Omental fat pad (tissue), 4 donors: ENCODE results near the gene PLXNA4. TPM values are rescaled to one million over a fixed set of nuclear protein-coding genes. Genes with fewer than 3 reads are reported as not detected.

Experiments
- ATAC-seq: fragments of 150-250 bp; one replicate; pipeline ENCODE4 v1.9.1; 2016; ENCODE audit warnings: mild to moderate bottlenecking, moderate library complexity; ENCODE audit not compliant: low FRiP score
- DNase-seq: peaks from one replicate; pipeline ENCODE4 v3.0.0-alpha.2; 2019; ENCODE audit warnings: low spot score
- CTCF ChIP-seq, 3 donors: fragments of 450-650 bp; IDR thresholded peaks; one replicate each; pipeline ENCODE4 v1.5.1; 2016 to 2017; ENCODE audit warnings: antibody characterized with exemption in 3 of 3, mild to moderate bottlenecking in 3 of 3, moderate library complexity in 2 of 3
- total RNA-seq, 4 donors: library from RNA; depleted of rRNA; stranded (reverse); fragments of >200 nt; gene quantifications; one replicate each; pipeline ENCODE4 v1.1.0, GENCODE V29; 2016

PLXNA4 gene
- total RNA-seq, result 100 to 1,000 TPM in 1 of 4 donors, 10 to 100 TPM in 3; 31.4 to 111 (median 41.9) TPM

DNA sequence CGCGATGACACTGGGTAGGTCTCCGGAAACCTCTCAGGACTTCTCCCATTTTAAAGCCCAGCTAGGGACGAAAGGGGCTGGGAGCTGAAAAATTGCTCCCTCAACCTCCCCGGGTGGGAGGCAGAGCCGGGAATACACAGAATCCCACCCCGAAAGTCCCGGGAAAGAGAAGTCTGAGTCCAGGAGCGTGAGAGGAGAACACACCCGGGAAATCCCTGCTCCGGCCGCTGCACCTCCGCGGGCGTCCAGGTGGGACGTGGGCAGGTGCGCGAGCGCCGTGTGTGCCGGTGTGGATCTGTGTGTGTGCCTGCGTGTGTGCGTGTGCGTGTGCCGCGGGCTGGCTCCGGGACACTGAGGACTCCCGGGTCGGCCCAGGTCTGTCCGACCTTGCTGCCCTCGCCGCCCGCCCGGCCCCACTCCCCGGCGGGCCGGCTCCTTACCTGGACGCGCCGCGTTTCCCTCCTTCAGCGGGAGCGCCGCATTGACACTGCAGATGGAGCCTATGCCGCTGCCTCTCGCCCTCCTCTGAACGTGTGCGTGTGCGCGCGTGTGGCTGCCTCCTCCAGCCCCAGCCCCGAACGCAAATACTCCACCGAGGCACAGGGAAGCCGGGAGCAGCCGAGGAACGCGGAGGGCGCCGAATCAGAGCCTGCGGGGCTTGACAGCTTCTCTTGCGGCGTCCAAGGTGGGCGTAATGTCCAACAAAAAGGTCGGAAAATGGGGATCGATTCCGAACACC lies at the start of gene PLXNA4:
PLXNA4 (minus strand) TSS at position 489 of the 739 bp plus-strand sequence. CDS start 67,777 bp downstream, outside the sequence.
- ATAC-seq (no peak), DNase-seq (no peak)
- no peak for TF ChIP-seq CTCF (IDR thresholded peaks at IDR 0.05)

- TF ChIP-seq CTCF (IDR thresholded peaks at IDR 0.05), result no peak
- no peak for ATAC-seq
Measured at GRCh38 chr7:132625651-132626050, 49.4 kb upstream of the PLXNA4 start.

DNA sequence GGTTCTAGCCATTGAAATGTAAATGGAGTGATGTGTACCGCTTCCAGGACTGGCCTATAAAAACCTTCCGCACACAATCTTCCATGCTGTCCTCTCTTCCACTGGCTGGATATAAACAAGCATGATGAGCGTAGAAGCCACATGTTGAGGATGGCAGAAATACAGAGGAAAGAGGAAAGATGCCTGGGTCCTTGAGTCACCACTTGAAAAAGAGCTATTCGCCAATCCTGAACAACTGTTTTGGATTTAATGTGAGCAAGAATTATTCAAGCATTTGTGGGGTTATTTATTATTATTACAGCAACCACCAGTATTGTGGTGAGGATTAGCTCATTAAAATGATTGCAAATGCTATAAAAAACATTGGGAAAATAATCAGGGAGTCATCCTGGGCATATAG lies 45.8 kb upstream of the PLXNA4 start:
- ATAC-seq (no peak), DNase-seq (no peak)
- no peak for TF ChIP-seq CTCF (IDR thresholded peaks at IDR 0.05)

More at GRCh38 chr7:132625651-132626050, 49.4 kb upstream of the PLXNA4 start:
- no peak for DNase-seq

- ATAC-seq, result no peak
- no peak for DNase-seq
- TF ChIP-seq CTCF (IDR thresholded peaks at IDR 0.05), result no peak
Measured at GRCh38 chr7:132619967-132620366, 43.7 kb upstream of the PLXNA4 start.

- ATAC-seq, result no peak
- no peak for TF ChIP-seq CTCF (IDR thresholded peaks at IDR 0.05)
- DNase-seq, result no peak
Measured at GRCh38 chr7:132618956-132619305, 42.7 kb upstream of the PLXNA4 start.

DNA sequence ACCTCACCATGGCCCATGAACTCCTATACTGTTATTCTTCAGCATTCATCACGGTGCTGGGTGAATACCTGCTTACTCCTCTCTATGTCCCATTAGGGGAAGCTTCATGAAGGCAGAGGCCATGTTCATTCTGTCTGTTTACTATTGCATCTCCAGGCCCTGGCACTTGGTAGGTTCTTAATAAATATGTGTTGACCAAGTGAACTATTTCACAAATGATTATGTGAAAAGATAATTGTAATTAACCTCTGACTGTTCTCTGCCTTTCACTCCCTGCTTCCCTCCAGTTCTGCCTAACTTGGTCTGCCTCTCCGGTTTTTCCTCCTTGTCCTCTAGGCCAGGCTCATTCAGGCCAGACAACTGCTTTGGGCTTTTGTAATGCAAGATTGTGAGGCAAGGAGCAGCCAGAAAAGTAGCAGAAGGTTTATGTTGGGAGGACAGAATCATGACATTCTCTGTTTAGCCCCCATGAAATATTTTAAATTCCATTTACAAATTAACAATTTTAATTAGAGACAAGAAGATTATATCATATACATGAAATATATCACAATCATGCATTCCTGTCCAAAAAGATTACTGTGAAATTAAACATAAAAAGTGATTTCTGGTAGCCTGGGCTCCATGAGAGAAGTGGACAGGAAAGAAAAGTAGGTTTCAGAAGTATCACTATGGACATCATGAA lies 42.1 kb upstream of the PLXNA4 start:
- no peak for DNase-seq
- no peak for ATAC-seq
- TF ChIP-seq CTCF (IDR thresholded peaks at IDR 0.05), result no peak
